K562 (cell line): Measurements from ENCODE around the gene CPNE6. TPM values are rescaled to one million over a fixed set of nuclear protein-coding genes. Genes with fewer than 3 reads are reported as not detected.

Source experiments
- EP300 ChIP-seq: IDR thresholded peaks from 2 replicates; pipeline ENCODE4 v1.6.1; 2012; ENCODE audit warnings: low read length, improper control_type of control experiment
- HINFP ChIP-seq: fragments of 450-650 bp; conservative IDR thresholded peaks from 2 replicates; pipeline ENCODE4 v1.6.1; 2016; ENCODE audit warnings: missing genetic modification characterization, low read depth, mild to moderate bottlenecking, control low read depth, missing compliant biosample characterization
- NCOA6 ChIP-seq: fragments of 450-650 bp; IDR thresholded peaks from 2 replicates; pipeline ENCODE4 v1.6.1; 2017; ENCODE audit warnings: mild to moderate bottlenecking
- RBM34 ChIP-seq: fragments of 200-400 bp; formaldehyde crosslinking; IDR thresholded peaks from 2 replicates; pipeline ENCODE4 v1.6.1; 2018; ENCODE audit warnings: low read length, borderline replicate concordance; ENCODE audit not compliant: insufficient read depth
- THRAP3 ChIP-seq: fragments of 450-650 bp; IDR thresholded peaks from 2 replicates; pipeline ENCODE4 v1.6.1; 2016; ENCODE audit warnings: mild to moderate bottlenecking, inconsistent platforms, borderline replicate concordance
- ZBTB43 ChIP-seq: sonication (generic); formaldehyde crosslinking; IDR thresholded peaks from 2 replicates; pipeline ENCODE4 v1.8.0; 2023; ENCODE audit warnings: mild to moderate bottlenecking, missing genetic modification reagents
- ZMIZ1 ChIP-seq, 2 experiments: fragments of 150-350 bp in 1 of 2; IDR thresholded peaks; 2 replicates each; pipeline ENCODE4 v1.6.1; 2012 to 2016; ENCODE audit warnings: low read depth in 2 of 2, low read length in 2 of 2, mild to moderate bottlenecking in 1 of 2, moderate library complexity in 1 of 2
- ZNF217 ChIP-seq: sonication (generic); formaldehyde crosslinking; IDR thresholded peaks from 2 replicates; pipeline ENCODE4 v1.8.0; 2022; ENCODE audit warnings: mild to moderate bottlenecking, missing genetic modification reagents
- ZNF395 ChIP-seq: fragments of 200-800 bp; sonication (Bioruptor generic); IDR thresholded peaks from 2 replicates; pipeline ENCODE4 v1.6.1; 2017; ENCODE audit warnings: missing genetic modification characterization, missing compliant biosample characterization
- polyA plus RNA-seq, 8 experiments: library from polyadenylated mRNA; depleted of rRNA in 4 of 8; stranded (reverse) in 5 of 8; unstranded in 3 of 8; fragments of >200 nt; fragmentation: Nextera tagmentation in 2 of 8; fragmentation: Illumina TruSeq in 1 of 8; extraction: Ambion mirVana in 2 of 8; extraction: Trizol in 1 of 8; gene quantifications; 2 replicates each; pipeline versions ENCODE4 v1.2.1 to v1.2.3, GENCODE V29; 2011 to 2014; ENCODE audit warnings: inconsistent platforms in 1 of 8, missing spikeins in 1 of 8
- total RNA-seq, 7 experiments: library from RNA; depleted of rRNA in 6 of 7; stranded (reverse); fragments of >200 nt in 6 of 7; fragmentation: Illumina TruSeq in 2 of 7; extraction: Trizol in 2 of 7; gene quantifications; 2 replicates each; pipeline versions ENCODE4 v1.2.1 to v1.2.3, GENCODE V29; 2011 to 2021; ENCODE audit warnings: low replicate concordance in 1 of 7

CPNE6 gene
- total and polyA plus RNA-seq, 9 of the 15 experiments (the other 6 are each of a cell fraction or from before 2014, with no cell fraction given): not detected

GRCh38 chr14:24117179-24117578 lies 45.8 kb downstream of the CPNE6 start (continued):
- TF ChIP-seq ZMIZ1 (IDR thresholded peaks at IDR 0.05; ENCODE audit: low read depth in 2 of 2, low read length in 2 of 2) (no peak), HINFP (tag) (no peak), ZBTB43 (no peak), THRAP3 (no peak), ZNF395 (CRISPR knock-in tag) (no peak), NCOA6 (no peak), ZNF217 (CRISPR knock-in tag) (no peak), RBM34 (no peak), EP300 (no peak)
